Stomach smooth muscle (tissue), 2 donors: Measurements from ENCODE around the gene CREB3L2.
A peak's percentile ranks its signal among the peaks of the same experiment; 100 is the strongest.
"Not testable (repeated sequence)": the region's sequence is repeated elsewhere in the genome, so short reads cannot be mapped to it uniquely, and the experiment has no call there.

Experiments
- H3K27ac ChIP-seq: one replicate; pipeline ENCODE4 v1.7.0; 2013; ENCODE audit warnings: mild to moderate bottlenecking, low read length, inconsistent platforms
- H3K27me3 ChIP-seq, 2 donors: one replicate each; pipeline ENCODE4 v1.7.0; 2013; ENCODE audit warnings: low read length in 2 of 2; ENCODE audit not compliant: insufficient read depth in 2 of 2, control insufficient read depth in 1 of 2
- H3K36me3 ChIP-seq, 2 donors: one replicate each; pipeline ENCODE4 v1.7.0; 2013; ENCODE audit warnings: low read length in 2 of 2; ENCODE audit not compliant: control insufficient read depth in 2 of 2, insufficient read depth in 2 of 2
- H3K4me1 ChIP-seq: one replicate; pipeline ENCODE4 v1.7.0; 2013; ENCODE audit warnings: low read length; ENCODE audit not compliant: control insufficient read depth, insufficient read depth
- H3K4me3 ChIP-seq, 2 donors: one replicate each; pipeline ENCODE4 v1.7.0; 2013; ENCODE audit warnings: low read length in 2 of 2
- H3K9ac ChIP-seq, 2 donors: one replicate each; pipeline ENCODE4 v1.7.0; 2013; ENCODE audit warnings: low read length in 2 of 2, mild to moderate bottlenecking in 1 of 2
- H3K9me3 ChIP-seq, 2 donors: one replicate each; pipeline ENCODE4 v1.7.0; 2013; ENCODE audit warnings: low read length in 2 of 2; ENCODE audit not compliant: control insufficient read depth in 2 of 2
- donor health status: healthy.
- donor health status: Pancreatic carcinoma.

Gene CREB3L2

GRCh38 chr7:138014201-138014600, 12.3 kb upstream of the CREB3L2 start:
- not testable (repeated sequence) for H3K36me3 ChIP-seq, H3K4me1 ChIP-seq, H3K4me3 ChIP-seq, H3K9me3 ChIP-seq, H3K27me3 ChIP-seq, H3K27ac ChIP-seq, H3K9ac ChIP-seq

DNA sequence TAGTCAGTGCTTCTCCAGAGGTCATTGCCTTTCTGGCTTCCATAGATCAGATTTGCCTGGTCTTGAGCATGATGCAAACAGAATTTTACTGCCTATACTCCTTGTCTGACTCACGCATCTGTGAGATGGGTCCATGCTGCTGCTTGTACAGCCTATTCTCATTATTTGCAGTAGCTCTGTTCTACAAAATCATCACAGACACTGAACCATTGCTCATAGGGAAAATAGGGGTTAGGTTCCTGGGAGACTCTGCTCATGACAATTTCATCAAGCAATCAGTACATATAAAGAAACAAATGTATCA, 7.4 kb upstream of the CREB3L2 start:
- no peaks in the 10 kb centered on the region for H3K27me3 ChIP-seq
- H3K9ac ChIP-seq: no peak overlapping the region
- no peaks in the 10 kb centered on the region for H3K9me3 ChIP-seq
- no peak overlapping the region for H3K27ac ChIP-seq
- no peaks in the 10 kb centered on the region for H3K4me1 ChIP-seq
- no peak overlapping the region for H3K4me3 ChIP-seq
- no peaks in the 10 kb centered on the region for H3K36me3 ChIP-seq

- peak overlapping the region in 1 of 2 donors; percentile 52 for H3K4me3 ChIP-seq
- no peaks in the 10 kb centered on the region for H3K9me3 ChIP-seq
- peak overlapping the region in 1 of 2 donors; percentile 47 for H3K9ac ChIP-seq
- H3K36me3 ChIP-seq: no peaks in the 10 kb centered on the region
- no peaks in the 10 kb centered on the region for H3K4me1 ChIP-seq
- H3K27ac ChIP-seq: no peak overlapping the region
- no peaks in the 10 kb centered on the region for H3K27me3 ChIP-seq
Measured at GRCh38 chr7:138008588-138009349, 6.9 kb upstream of the CREB3L2 start.

GRCh38 chr7:138008019-138008587, 6.2 kb upstream of the CREB3L2 start:
- H3K9ac ChIP-seq: no peak overlapping the region

DNA sequence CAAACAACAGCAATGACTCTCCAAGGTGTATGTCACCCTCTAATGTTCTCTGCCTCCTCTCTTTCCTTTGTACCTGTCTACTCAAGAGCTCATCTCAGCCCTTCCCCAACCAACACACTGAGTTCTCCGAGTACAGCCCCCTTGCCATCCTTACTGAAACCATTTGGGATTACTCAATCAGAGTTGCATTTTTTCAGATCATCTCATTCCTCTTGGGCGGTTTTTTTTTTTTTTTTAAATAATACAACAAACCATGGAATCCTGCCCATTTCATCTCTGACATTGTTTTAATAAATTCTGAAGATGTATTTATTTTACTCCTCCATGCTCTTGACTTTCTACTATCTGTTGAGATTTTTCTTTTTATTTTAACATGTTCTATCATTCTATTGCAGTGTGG, 4.2 kb upstream of the CREB3L2 start:
- Histone ChIP-seq H3K36me3 (no peaks in the 10 kb centered on the region), H3K9ac (no peak overlapping the region), H3K27ac (no peak overlapping the region), H3K9me3 (no peaks in the 10 kb centered on the region), H3K4me3 (no peak overlapping the region), H3K27me3 (no peaks in the 10 kb centered on the region), H3K4me1 (peaks cover 6% of the 10 kb centered on the region)

More at GRCh38 chr7:138008019-138008587, 6.2 kb upstream of the CREB3L2 start:
- no peak overlapping the region for H3K27ac ChIP-seq
- H3K4me3 ChIP-seq: no peak overlapping the region
- no peaks in the 10 kb centered on the region for H3K9me3 ChIP-seq
- no peaks in the 10 kb centered on the region for H3K27me3 ChIP-seq
- H3K4me1 ChIP-seq: no peaks in the 10 kb centered on the region
- H3K36me3 ChIP-seq: no peaks in the 10 kb centered on the region

GRCh38 chr7:138004936-138005335, 3.0 kb upstream of the CREB3L2 start:
- no peaks in the 10 kb centered on the region for H3K9me3 ChIP-seq
- H3K27ac ChIP-seq: no peak overlapping the region
- H3K4me1 ChIP-seq: peaks cover 10% of the 10 kb centered on the region
- H3K4me3 ChIP-seq: no peak overlapping the region
- no peak overlapping the region for H3K9ac ChIP-seq
- no peaks in the 10 kb centered on the region for H3K36me3 ChIP-seq
- no peaks in the 10 kb centered on the region for H3K27me3 ChIP-seq

DNA sequence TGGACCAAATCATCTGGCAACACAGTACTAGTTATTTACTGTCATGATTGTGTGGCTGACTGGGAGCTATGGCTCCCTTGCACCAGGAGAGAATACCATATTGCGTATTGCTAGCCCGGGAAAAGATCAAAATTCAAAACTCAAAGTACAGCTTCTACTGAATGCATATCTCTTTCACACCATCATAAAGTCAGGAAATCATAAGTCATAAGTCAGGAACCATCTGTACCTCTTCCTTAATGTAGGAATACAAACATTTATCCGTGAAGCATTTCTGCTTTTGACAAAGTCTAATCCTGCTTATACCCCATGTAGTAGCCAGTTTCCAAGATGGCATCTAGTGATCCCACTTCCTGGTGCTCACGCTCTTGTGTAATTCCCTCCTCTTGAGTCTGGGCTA, 2.2 kb upstream of the CREB3L2 start:
- Histone ChIP-seq H3K9ac (no peak overlapping the region), H3K27ac (no peak overlapping the region), H3K4me1 (peaks cover 18% of the 10 kb centered on the region), H3K9me3 (no peaks in the 10 kb centered on the region), H3K4me3 (no peak overlapping the region), H3K36me3 (no peaks in the 10 kb centered on the region), H3K27me3 (no peaks in the 10 kb centered on the region)

DNA sequence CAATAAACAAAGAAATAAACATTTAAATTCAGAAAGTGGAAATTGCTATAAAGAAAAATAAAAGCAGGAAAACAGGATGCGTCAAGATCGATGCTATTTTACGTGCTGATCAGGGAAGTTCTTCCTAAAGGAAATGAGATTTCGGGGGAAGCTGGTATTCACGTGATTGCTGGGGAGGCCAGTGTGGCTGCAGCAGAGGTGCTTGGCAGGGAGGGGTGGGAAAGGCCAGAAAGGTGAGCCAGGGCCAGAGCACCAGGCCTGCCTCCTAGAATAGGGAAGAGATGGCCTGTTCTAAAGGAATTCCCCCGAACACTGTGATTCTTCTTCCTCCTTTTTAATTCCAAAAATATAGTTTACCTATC, 923 bp upstream of the CREB3L2 start:
- peaks cover 24% of the 10 kb centered on the region for H3K4me1 ChIP-seq
- H3K27ac ChIP-seq: no peak overlapping the region
- H3K36me3 ChIP-seq: no peaks in the 10 kb centered on the region
- H3K27me3 ChIP-seq: no peaks in the 10 kb centered on the region
- H3K9me3 ChIP-seq: no peaks in the 10 kb centered on the region
- peak overlapping the region in 1 of 2 donors; percentile 16 for H3K4me3 ChIP-seq
- no peak overlapping the region for H3K9ac ChIP-seq

DNA sequence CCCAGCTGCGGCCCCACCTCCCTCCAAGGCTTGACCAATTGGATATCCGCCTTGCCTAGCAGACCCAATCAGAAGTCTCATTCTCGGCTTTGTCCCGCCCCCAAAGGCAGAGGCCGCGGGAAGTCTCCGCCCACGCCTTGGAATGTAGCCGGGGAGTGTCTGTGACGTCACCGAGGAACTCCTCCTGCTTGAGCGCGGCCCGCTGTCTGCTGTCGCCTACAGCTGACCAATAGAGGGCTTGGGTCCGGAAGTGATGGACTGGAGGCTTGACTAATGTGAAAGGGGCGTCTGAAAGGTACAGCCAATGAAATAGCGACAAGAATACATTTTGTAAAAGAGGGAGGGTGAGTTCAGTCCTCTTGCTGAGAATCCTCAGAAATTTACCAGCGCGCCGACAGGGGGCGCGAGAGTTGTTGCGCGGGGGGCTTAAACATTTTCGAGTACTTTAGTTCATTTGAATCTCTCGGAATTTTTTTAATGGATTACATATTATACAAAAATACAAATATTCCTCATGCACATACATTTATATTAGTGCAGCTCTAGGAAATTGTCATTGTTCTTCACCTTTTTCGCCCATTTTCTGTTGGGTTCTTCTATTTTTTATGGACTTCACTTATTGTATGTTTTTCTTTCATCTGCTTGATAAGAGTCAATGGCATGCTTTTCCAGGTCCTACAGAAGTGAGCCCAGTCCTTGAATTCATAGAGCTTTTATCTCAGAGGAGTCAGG, 376 bp upstream of the CREB3L2 start:
- peak overlapping the region; percentile 68 to 98 for H3K4me3 ChIP-seq
- H3K9me3 ChIP-seq: no peaks in the 10 kb centered on the region
- peak overlapping the region; percentile 95 for H3K27ac ChIP-seq
- no peaks in the 10 kb centered on the region for H3K27me3 ChIP-seq
- peak overlapping the region; percentile 86 to 92 for H3K9ac ChIP-seq
- peaks cover 24% of the 10 kb centered on the region for H3K4me1 ChIP-seq
- no peaks in the 10 kb centered on the region for H3K36me3 ChIP-seq

- H3K4me1 ChIP-seq: peaks cover 30% of the 10 kb centered on the region
- peak overlapping the region; percentile 68 to 98 for H3K4me3 ChIP-seq
- no peaks in the 10 kb centered on the region for H3K36me3 ChIP-seq
- peak overlapping the region; percentile 82 to 86 for H3K9ac ChIP-seq
- H3K27ac ChIP-seq: peak overlapping the region; percentile 95
- H3K9me3 ChIP-seq: no peaks in the 10 kb centered on the region
- no peaks in the 10 kb centered on the region for H3K27me3 ChIP-seq
Measured at GRCh38 chr7:138000081-138000701, 1.7 kb downstream of the CREB3L2 start.
